GM19328 (cell line): ENCODE results near the gene GPRIN1.
A peak's percentile ranks its signal among the peaks of the same experiment; 100 is the strongest.

Experiments
- ATAC-seq: cut with Tn5 transposase; IDR thresholded peaks from one replicate; pipeline ENCODE4 v1.9.1; 2021; ENCODE audit warnings: mild to moderate bottlenecking, moderate library complexity; ENCODE audit not compliant: unreplicated experiment

The GPRIN1 gene

GRCh38 chr5:176609724-176610434 is at the start of gene GPRIN1:
Gene GPRIN1, minus strand, starts transcription at chr5:176610156. Its CDS starts 10,322 bp downstream, at chr5:176599834.
- peak; percentile 82 for ATAC-seq

DNA sequence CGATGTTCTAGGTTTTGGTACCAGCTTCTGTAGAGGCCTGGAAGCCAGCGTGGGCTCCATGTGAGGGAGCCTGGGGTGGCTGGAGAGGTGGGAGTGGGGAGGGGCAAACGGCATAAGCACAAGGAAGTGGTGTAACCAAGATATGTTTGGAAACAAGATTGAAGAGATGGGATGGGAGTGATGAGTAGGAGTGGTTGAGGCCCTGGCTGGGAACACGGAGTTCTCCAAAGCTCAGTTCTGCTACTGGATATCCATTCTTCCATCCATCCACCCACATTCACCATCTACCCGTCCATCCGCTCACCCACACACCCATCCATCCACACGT is 49.5 kb upstream of the GPRIN1 start:
- ATAC-seq = no peak

- ATAC-seq = no peak
Measured at GRCh38 chr5:176658817-176659511, 49.0 kb upstream of the GPRIN1 start.

DNA sequence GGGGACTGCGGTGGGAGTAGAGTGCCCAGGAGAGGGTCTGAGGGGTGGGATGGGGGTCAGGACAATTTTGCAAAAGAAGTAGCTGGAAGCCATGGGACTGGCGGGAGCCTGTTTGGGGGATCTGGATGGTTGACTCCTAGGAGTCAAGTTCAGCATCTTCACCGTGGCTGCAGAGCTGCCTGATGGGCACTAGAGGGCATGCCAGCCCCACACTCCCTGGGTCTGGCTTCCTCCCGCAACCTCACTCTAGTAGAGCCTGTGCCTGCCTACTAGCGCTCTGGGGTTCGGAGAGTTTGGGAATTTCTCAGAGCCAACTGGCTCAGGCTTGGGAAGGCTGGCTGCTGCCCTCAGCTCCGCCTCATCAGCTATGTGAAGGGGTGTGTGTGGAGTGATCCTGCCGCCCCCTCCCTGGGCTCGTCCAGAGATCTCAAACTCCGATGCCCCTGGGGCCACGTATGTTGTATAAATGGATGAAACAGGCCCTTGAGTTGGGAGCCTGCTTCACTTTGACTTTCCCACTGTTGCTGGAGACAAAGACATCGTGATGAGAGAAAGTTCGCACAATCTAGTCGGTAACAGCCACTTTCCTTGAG is 48.1 kb upstream of the GPRIN1 start:
- ATAC-seq = no peak

DNA sequence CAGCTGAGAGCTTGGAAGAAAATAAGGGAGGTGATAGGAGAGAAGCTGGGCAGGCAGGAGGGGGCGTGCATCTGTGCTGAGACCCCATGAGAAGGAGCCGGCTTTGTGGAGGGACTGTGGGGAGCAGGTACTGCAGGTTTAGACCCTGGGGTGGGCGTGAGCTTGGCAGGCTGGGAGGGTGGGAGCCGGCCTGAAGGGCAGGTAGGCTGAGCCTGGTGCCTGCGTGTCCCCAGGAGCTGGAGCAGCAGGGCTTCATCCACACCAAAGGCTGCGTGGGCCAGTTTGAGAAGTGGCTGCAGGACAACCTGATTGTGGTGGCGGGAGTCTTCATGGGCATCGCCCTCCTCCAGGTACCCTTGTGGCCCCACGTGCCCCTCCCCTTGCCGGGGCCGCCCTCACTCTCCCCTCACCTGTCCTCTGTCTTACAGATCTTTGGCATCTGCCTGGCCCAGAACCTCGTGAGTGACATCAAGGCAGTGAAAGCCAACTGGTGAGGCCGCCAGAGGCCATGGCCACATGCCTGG is 46.6 kb upstream of the GPRIN1 start:
- ATAC-seq = no peak

- no peak for ATAC-seq
Measured at GRCh38 chr5:176654856-176655255, 44.9 kb upstream of the GPRIN1 start.

DNA sequence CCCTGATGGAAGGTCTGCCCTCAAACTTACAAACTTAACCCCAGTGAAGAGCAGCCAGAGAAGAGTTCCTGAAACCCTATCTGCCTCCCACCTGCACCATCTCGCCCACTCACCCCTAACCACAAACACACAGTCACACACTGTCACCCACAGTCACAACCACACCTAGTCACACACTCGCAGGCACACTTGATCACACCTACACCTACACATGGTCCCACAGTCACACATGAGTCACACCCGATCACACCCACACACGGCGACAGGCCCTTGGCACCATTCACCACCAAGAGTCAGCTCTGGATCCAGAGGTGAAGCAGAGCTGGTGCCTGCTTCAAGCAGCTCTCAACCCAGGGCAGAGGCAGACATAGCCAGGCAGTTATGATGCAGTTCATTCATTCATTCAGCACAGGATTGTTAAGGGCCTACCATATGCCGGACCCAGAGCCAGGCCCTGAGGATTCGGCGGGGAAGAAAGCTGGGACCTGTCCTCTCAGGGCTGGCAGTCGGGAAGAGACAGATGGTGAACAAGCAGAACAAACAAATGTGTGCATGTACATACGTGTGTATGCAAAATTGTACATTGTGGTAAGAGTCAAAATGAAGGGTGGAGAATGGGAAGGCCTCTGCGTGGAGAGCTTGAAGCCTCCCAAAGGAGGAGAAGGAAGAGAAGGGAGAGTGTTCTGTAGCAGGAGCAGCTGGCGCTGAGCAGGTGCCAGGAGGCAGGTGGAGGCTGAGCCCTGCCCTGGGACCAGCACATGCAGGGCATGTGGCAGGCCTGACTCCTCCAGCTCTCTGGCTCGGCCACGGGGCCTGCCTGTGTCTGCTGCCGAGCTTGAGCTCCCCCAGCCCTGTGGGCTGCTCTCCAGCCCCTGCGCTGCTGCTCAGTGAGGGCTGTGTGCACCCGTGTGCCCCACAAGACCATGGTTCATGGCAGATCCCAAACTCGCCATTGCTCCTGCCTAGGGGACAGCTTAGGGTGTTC is 43.7 kb upstream of the GPRIN1 start:
- ATAC-seq = no peak

GRCh38 chr5:176652136-176652535 is 42.2 kb upstream of the GPRIN1 start:
- no peak for ATAC-seq

- no peak for ATAC-seq
Measured at GRCh38 chr5:176651472-176651980, 41.6 kb upstream of the GPRIN1 start.

- no peak for ATAC-seq
Measured at GRCh38 chr5:176650354-176650884, 40.5 kb upstream of the GPRIN1 start.

GRCh38 chr5:176648474-176649194 is 38.7 kb upstream of the GPRIN1 start:
- ATAC-seq = no peak

GRCh38 chr5:176647843-176648473 is 38.0 kb upstream of the GPRIN1 start:
- no peak for ATAC-seq

DNA sequence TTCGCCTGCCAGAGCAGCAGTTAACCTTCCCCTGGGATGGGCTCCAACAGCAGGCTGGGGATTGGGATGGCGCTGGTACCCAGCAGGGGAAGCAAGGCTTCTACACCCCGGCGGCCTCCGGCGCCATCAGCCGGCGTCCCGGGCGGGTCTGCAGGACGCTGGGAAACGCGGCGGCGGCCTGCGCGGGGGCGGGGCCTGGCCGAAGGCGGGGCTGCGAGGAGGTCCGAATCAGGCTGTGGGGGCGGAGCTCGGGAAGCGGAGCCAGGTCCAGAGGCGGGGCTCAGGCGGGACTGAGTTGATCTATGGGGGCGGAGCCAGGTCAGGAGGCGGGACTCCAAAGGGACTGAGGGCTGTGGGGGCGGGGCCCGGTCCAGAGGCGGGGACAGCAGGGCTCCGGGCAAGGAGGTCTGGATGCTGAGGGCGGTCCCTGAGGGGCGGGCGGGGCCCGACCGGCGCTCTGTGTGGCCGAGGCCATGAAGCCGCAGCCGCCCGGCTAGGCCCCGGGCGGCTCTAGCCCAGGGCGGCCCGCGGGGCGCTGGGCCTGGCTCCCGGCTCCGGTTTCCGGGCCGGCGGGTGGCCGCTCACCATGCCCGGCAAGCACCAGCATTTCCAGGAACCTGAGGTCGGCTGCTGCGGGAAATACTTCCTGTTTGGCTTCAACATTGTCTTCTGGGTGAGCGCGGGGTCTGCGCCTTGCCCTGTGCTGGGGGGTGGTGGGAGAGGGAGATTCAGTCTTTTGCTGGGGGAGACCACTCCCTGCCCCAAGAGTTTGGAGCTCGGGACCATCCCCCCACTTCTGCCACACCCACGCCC is 37.3 kb upstream of the GPRIN1 start, which contains the start of gene TSPAN17:
Gene TSPAN17 (plus strand): TSS at position 455 of the 813 bp plus-strand sequence. CDS start 132 bp downstream, at position 587.
- ATAC-seq = peak; percentile 92

- no peak for ATAC-seq
Measured at GRCh38 chr5:176646707-176647029, 36.7 kb upstream of the GPRIN1 start.

DNA sequence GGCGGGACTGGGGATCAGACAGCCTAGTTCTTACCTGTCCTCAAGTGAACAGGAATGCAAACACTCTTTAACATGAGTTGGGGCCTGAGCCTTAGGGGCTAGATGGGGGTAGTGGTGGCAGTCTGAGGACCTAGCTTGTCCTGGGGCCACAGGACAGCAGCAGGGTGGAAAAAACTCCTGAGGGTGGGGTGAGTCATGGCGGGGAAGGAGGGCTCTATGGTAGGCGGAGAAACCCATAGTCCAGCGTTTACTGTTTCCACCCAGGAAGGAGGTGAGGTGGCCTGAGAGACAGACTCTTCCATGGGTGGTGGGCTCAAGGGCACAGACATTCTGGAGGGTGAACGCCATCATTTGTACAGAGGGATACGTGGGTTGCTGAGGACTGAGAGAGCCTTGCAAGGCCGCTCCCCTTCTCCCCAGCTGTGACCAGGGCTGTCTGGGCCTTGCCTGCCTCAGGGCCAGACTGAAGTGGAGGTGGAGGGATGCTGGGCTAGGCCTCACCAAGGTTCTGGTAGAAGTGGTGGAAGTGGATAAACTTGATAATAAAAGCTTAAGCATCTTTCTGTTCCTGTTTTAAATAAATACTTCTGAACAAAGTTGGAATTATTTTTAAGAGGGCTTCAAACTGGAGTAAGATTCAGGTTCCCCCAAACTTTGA is 36.2 kb upstream of the GPRIN1 start:
- ATAC-seq = no peak

GRCh38 chr5:176644878-176645670 is 35.1 kb upstream of the GPRIN1 start:
- no peak for ATAC-seq

DNA sequence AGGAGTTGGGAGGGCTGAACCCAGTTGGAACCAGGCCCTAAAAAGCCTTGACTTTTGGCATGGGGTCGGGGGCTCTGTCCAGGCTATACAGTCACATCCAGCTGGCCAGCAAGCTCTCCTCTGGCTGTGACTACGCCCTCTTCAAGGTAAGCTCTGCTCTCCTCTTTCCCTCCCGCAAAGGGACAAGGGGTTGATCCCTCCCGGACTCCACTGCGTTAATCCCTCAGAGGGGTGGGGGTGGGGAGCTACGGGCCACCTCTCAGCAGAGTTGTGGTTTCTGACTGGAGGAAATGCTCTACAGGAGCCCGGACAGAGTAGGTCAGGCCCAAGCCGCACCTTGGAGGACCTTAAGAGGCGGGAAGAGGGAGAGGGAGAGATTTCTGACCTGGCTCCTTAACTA is 34.3 kb upstream of the GPRIN1 start:
- no peak for ATAC-seq
